ENCODE data around the gene TSPAN3.

The TSPAN3 gene

GRCh38 chr15:77025083-77025901 is 45.6 kb downstream of the TSPAN3 start:
- peaks cover 65% of the 10 kb centered on the region for H3K36me3 Mint-ChIP-seq (ENCODE audit: insufficient read depth)
- peaks cover 52 to 54% of the 10 kb centered on the region in 2 donors for H3K4me1 Mint-ChIP-seq (ENCODE audit: low read depth in 2 of 2)
- no peak for ATAC-seq (replicated peaks)
- no peak for DNase-seq
- H3K27me3 Mint-ChIP-seq: no peaks in the 10 kb centered on the region
- H3K4me3 Mint-ChIP-seq: no peak overlapping the region
- H3K9me3 Mint-ChIP-seq: no peaks in the 10 kb centered on the region
- H3K27ac Mint-ChIP-seq: peak overlapping the region; percentile 82 to 91

DNA sequence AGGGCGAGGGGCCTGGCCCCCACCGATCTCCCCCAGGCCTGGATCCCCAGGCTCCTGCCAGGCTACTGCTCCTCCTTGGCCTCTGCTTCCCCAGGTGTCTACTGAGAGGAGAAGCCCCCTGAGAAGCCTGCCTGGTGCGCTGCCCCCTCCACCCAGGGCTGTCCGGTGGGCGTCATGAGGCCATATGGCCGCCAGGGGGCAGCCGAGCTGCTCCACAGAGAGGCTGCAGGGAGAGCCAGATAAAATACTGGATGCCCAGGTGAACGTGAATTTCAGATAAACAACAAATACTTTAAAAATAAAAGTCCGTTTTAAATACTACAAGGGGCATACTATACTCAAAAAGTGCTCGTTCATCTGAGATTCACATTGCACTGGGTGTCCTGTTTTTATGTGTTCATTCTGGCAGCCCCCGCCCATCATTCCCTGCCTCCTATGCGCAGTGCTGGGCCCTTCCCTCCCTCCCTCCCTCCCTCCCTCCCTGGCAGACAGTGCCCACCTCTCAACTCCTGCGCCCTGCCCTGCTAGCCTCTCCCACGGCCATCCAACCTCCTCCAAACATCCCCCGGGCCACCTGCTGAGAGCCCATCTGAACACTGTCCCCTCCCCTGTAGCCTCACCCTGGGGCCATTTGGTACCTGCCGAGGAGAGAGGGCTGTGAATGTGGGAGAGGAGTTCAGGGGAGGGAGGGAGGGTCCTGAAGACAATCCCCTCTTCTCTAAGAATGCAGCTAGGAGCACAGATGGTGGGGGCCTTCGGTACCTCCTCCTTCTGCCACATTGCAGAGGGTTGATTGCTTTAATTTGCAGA is 46.4 kb downstream of the TSPAN3 start:
- Mint-ChIP-seq H3K9me3 (no peaks in the 10 kb centered on the region), H3K27ac (peak overlapping the region; percentile 96 to 97), H3K27me3 (no peaks in the 10 kb centered on the region), H3K4me3 (peak overlapping the region; percentile 77 to 83), H3K4me1 (ENCODE audit: low read depth in 2 of 2) (peaks cover 57 to 58% of the 10 kb centered on the region in 2 donors), H3K36me3 (ENCODE audit: insufficient read depth) (peaks cover 71% of the 10 kb centered on the region)
- DNase-seq (peak; percentile 64 to 70 (median 66)), ATAC-seq (replicated peaks) (peak; percentile 31)

DNA sequence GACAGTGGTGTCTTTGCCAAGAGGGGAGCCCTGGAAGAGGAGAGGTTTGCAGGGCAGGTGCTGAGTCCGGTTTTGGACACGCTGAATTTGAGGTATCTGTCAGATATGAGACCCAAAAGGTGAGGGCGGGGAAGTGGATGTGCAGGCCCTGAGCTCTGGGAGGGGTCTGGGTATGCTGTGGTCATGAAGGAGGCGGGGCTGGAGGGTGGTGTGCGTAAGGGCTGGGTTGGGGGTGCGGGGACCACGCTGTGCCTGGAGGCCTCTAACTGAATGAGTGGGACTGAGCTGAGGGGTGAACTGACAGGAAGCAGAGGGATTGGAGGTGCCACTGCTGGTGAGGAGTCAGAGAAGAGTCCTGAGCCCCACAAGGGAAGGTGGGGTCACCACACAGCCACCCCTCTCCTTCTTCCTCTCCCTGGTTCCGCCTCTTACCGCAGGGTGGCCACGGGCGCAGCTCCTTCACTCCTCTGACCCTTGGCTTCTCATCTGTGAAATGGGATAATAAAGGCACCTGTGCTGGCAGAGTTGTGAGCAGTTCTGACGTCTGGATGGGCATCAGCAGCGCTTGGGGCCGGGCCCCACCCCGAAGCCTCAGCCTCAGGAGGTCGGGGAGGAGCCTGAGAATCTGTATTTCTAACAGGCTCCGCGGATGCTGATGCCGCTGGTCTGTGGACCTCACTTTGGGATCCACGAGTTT is 47.2 kb downstream of the TSPAN3 start:
- H3K36me3 Mint-ChIP-seq (ENCODE audit: insufficient read depth): peaks cover 75% of the 10 kb centered on the region

DNA sequence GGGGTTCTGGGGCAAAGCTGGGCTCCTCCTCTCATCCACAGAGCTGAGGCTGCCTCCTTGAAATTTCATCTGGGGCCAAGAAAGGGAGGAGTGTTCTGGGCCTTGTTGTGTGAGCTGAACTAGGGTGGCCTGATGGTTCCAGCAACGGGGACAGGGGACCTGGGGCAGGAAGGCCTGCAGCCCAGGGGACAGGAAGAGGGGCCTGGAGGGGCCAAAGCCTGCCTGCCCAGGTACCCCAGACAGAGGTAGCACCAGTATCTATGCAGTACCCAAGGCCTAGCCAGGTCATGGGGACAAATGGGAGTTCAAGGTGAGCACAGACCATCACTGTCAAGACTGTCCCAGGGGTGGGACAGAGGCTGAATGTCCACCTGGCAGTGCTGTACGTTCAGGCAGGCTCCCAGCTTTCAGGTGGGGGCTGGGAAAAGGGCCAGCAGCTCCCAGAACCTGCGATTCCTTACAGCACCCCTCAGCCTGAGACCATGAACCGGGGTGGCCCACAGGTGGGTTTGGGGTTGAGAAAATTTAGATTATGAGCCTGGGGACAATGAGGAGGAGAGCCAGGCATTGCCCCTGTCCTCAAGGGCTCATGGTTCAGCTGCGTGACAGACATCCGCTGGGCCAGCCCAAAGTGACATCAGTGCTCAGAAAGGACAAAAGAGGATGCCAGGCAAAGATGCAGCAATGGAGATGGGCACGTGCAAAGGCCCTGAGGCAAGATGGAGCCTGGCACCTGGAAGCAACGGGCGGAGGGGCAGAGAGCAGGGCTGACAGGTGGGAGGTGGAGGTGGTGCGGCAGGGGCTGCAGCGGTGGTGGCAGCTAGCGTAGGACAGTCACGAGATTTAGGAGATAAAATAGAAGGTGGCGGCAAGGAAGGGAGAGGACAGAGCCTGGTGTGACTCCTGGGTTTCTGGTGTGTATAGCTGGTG is 48.0 kb downstream of the TSPAN3 start:
- ATAC-seq (replicated peaks) (no peak), DNase-seq (no peak)
- Mint-ChIP-seq H3K4me3 (peak overlapping the region; percentile 77 to 83), H3K27ac (peak overlapping the region; percentile 96 to 97), H3K36me3 (ENCODE audit: insufficient read depth) (peaks cover 75% of the 10 kb centered on the region), H3K4me1 (ENCODE audit: low read depth in 2 of 2) (peaks cover 71 to 74% of the 10 kb centered on the region in 2 donors), H3K27me3 (no peaks in the 10 kb centered on the region), H3K9me3 (no peaks in the 10 kb centered on the region)

More for the DNA sequence above, 47.2 kb downstream of the TSPAN3 start:
- Mint-ChIP-seq H3K27ac (peak overlapping the region; percentile 96 to 97), H3K4me3 (peak overlapping the region; percentile 77 to 83), H3K4me1 (ENCODE audit: low read depth in 2 of 2) (peaks cover 64 to 66% of the 10 kb centered on the region in 2 donors), H3K27me3 (no peaks in the 10 kb centered on the region), H3K9me3 (no peaks in the 10 kb centered on the region)
- DNase-seq: no peak
- peak; percentile 20 for ATAC-seq (replicated peaks)

DNA sequence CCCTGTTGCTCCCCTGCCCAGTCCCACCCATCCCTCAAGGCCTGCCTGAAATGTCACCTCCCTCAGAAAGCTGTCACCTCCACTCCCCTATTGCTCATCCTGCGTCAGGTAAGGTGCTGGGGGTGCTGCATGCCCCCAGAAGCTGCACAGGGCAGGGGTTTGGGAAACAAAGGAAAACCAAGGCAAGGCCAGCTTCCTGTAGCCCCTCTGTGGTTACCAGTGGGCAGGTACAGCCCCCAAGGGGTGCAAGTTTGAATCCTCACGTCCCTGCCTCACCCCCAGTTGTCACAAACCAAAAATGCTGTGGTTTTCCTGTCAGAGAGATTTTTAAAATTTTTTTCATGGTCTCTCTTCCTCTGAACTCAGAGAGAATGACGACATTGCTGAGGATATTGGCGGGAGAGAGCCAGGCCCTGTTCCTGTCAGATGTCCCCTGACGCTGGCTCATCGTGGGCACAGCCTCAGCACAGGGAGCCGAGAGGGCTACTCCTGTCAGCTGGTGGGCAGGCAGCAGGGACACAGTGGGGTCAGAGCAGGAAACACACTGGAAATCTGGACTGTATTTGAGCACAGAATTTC is 49.0 kb downstream of the TSPAN3 start:
- DNase-seq (peak; percentile 35 to 59 (median 38)), ATAC-seq (replicated peaks) (peak; percentile 76)
- Mint-ChIP-seq H3K36me3 (ENCODE audit: insufficient read depth) (peaks cover 72% of the 10 kb centered on the region), H3K4me1 (ENCODE audit: low read depth in 2 of 2) (peaks cover 77 to 80% of the 10 kb centered on the region in 2 donors), H3K27ac (peak overlapping the region; percentile 96 to 97), H3K27me3 (no peaks in the 10 kb centered on the region), H3K9me3 (no peaks in the 10 kb centered on the region), H3K4me3 (peak overlapping the region; percentile 77 to 83)

GRCh38 chr15:77021088-77021481 is 49.8 kb downstream of the TSPAN3 start:
- Mint-ChIP-seq H3K4me3 (peak overlapping the region; percentile 77 to 83), H3K36me3 (ENCODE audit: insufficient read depth) (peaks cover 68% of the 10 kb centered on the region), H3K4me1 (ENCODE audit: low read depth in 2 of 2) (peaks cover 78 to 79% of the 10 kb centered on the region in 2 donors), H3K27ac (peak overlapping the region; percentile 96 to 97), H3K27me3 (no peaks in the 10 kb centered on the region), H3K9me3 (no peaks in the 10 kb centered on the region)
- DNase-seq: no peak
- no peak for ATAC-seq (replicated peaks)

DNA sequence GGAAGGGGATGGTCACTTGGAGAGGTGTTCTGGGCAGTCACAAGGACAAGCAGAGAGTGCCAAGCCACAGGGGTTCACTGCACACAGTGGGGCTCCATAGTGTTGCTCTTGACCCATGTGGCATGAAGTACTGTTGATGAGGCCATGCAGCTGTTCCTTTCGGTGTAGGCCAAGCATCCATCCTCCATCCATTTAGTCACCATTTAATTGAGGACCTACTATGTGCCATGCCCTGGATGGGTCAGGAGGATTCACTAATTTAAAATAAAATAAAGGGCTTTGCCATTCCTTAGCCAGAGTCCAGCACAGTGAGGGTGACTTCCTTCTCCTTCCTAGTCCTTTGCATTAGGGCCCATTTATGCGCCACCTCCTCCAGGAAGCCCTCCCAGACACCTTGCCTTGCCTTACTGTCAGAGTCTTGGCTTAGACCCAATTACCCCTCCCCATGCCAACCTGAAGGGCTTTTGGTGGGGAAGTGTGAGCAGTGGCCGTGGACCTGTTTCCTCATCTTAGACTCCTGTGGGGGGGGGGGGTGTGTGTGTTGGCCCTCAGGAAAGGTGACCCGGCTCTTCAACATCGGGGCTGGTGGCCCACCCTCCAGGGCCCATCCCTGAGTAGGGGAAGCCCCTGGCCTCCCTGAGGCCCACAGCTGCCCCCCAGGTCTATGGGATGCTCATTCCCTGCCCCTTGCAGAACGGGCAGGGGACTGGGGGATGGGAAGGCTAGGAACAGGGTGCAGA is 50.4 kb downstream of the TSPAN3 start:
- peaks cover 75 to 76% of the 10 kb centered on the region in 2 donors for H3K4me1 Mint-ChIP-seq (ENCODE audit: low read depth in 2 of 2)
- peaks cover 62% of the 10 kb centered on the region for H3K36me3 Mint-ChIP-seq (ENCODE audit: insufficient read depth)
- no peak for DNase-seq
- H3K27me3 Mint-ChIP-seq: no peaks in the 10 kb centered on the region
- no peaks in the 10 kb centered on the region for H3K9me3 Mint-ChIP-seq
- peak overlapping the region; percentile 96 to 97 for H3K27ac Mint-ChIP-seq
- ATAC-seq (replicated peaks): no peak
- H3K4me3 Mint-ChIP-seq: peak overlapping the region; percentile 77 to 83

GRCh38 chr15:77019521-77020331 is 51.2 kb downstream of the TSPAN3 start:
- ATAC-seq (replicated peaks) (no peak), DNase-seq (no peak)
- peaks cover 62% of the 10 kb centered on the region for H3K36me3 Mint-ChIP-seq (ENCODE audit: insufficient read depth)

GRCh38 chr15:77018796-77019505 is 52.0 kb downstream of the TSPAN3 start:
- no peaks in the 10 kb centered on the region for H3K9me3 Mint-ChIP-seq
- peak overlapping the region; percentile 71 to 83 for H3K4me3 Mint-ChIP-seq
- H3K4me1 Mint-ChIP-seq (ENCODE audit: low read depth in 2 of 2): peaks cover 82 to 84% of the 10 kb centered on the region in 2 donors
- peaks cover 68% of the 10 kb centered on the region for H3K36me3 Mint-ChIP-seq (ENCODE audit: insufficient read depth)
- H3K27me3 Mint-ChIP-seq: no peaks in the 10 kb centered on the region
- DNase-seq: no peak
- no peak for ATAC-seq (replicated peaks)
- H3K27ac Mint-ChIP-seq: peak overlapping the region; percentile 96 to 97

More at GRCh38 chr15:77019521-77020331, 51.2 kb downstream of the TSPAN3 start:
- Mint-ChIP-seq H3K27me3 (no peaks in the 10 kb centered on the region), H3K4me3 (peak overlapping the region; percentile 71 to 83), H3K27ac (peak overlapping the region; percentile 96 to 97), H3K4me1 (ENCODE audit: low read depth in 2 of 2) (peaks cover 79 to 80% of the 10 kb centered on the region in 2 donors), H3K9me3 (no peaks in the 10 kb centered on the region)

DNA sequence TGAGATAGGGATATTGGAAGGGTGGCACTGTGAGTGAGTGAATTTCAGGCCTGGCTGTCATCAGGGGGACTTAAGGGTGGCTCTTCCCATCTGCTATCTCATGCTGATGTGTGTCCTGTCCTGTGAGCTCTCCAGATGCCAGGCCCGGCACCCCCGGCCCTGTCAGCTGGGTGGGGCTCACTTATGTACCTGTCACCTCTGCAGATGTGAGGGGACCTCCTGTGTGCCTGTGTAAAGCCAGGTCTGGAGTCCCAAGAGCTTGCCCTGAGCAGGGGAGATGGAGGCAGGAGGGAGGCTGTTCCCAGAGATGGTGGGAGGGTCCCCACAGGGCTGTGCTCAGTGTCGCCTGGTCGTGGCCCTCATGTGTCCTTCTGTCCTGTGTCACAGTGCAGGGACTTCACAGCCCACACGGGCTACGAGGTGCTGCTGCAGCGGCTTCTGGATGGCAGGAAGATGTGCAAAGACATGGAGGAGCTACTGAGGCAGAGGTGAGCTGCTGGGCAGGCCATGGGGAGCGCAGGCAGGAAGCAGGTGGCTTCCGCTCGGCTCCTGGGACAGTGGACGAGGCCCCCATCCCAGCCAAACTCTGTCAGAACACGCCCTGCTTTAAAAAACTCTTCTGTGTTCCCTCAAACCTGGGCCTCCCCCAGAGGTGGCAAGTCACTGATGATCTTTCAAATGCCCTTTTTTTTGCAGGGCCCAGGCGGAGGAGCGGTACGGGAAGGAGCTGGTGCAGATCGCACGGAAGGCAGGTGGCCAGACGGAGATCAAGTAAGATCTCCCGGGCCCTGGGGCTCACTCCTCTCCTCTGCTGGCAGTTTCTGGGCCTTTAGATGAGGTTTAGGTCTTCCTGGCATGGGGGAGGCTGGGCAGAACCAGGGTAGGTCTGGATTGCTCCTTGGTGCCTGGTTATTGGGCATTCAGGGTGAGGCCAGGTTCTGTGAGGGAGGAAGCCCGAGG is 52.9 kb downstream of the TSPAN3 start:
- Mint-ChIP-seq H3K36me3 (ENCODE audit: insufficient read depth) (peaks cover 68% of the 10 kb centered on the region), H3K4me3 (peak overlapping the region; percentile 71 to 83), H3K4me1 (ENCODE audit: low read depth in 2 of 2) (peaks cover 83 to 84% of the 10 kb centered on the region in 2 donors), H3K9me3 (no peaks in the 10 kb centered on the region), H3K27ac (peak overlapping the region; percentile 96 to 97), H3K27me3 (no peaks in the 10 kb centered on the region)
- no peak for ATAC-seq (replicated peaks)
- DNase-seq: no peak

Measured in effector memory CD8-positive, alpha-beta T cell (primary cell).